HepG2 (cell line): ENCODE results near the gene METAP1. TPM values are rescaled to one million over a fixed set of nuclear protein-coding genes. Genes with fewer than 3 reads are reported as not detected.

Experiments
- ATAC-seq: fragments of 200-7000 bp; cut with Tn5 transposase; 3 replicates; pipeline ENCODE4 v1.9.1; 2020; ENCODE audit warnings: mild to moderate bottlenecking, moderate library complexity
- BruUV-seq: library from RNA; stranded (reverse); fragments of 400-500 nt; replicated peaks from 2 replicates; lab custom pipeline; 2021; lab: Mats Ljungman, UMichigan
- CTCF ChIA-PET: fragments of 300-600 bp; formaldehyde crosslinking; extraction: SDS; loops from one replicate; lab custom pipeline; 2021; ENCODE audit warnings: low total read pairs, inconsistent platforms, low intra/inter-chr PET ratio; lab: Yijun Ruan, JAX
- POLR2A ChIA-PET: fragments of 350-600 bp; sonication (Branson Sonifier 250); formaldehyde crosslinking; loops from one replicate; lab custom pipeline; 2020; ENCODE audit warnings: antibody characterized with exemption, inconsistent platforms; lab: Yijun Ruan, JAX
- DNase-seq: peaks from one replicate; pipeline ENCODE4 v3.0.0-alpha.2; 2015; ENCODE audit warnings: low spot score
- FAIRE-seq: peaks from 3 replicates; lab custom pipeline; 2011; peaks lifted over from hg19 to GRCh38; lab: Jason Lieb, UNC
- H2AFZ ChIP-seq: one replicate; pipeline ENCODE4 v1.6.1; 2011; ENCODE audit warnings: low read length, inconsistent platforms
- H3K27ac ChIP-seq: fragments of 300-600 bp; 3 replicates; pipeline ENCODE4 v1.8.0; 2011; ENCODE audit warnings: mixed run types, mild to moderate bottlenecking, mixed read lengths, low read length, inconsistent platforms; ENCODE audit not compliant: insufficient read depth; ENCODE audit errors: extremely low read length
- H3K27me3 ChIP-seq, 2 experiments: fragments of 200-600 bp in 1 of 2; 2 replicates in 1 of 2; 3 replicates in 1 of 2; pipeline versions ENCODE4 v1.6.0 to v1.8.0; 2011; ENCODE audit warnings: low read length in 2 of 2, mild to moderate bottlenecking in 2 of 2, moderate library complexity in 2 of 2, inconsistent platforms in 1 of 2; ENCODE audit not compliant: insufficient read depth in 2 of 2, control insufficient read depth in 1 of 2
- H3K36me3 ChIP-seq, 2 experiments: fragments of 200-600 bp in 1 of 2; replicated peaks in 1 of 2; 2 replicates in 1 of 2; 3 replicates in 1 of 2; pipeline versions ENCODE4 v1.5.1 to v1.8.0; 2011; ENCODE audit warnings: low read length in 2 of 2, inconsistent platforms in 1 of 2; ENCODE audit not compliant: insufficient read depth in 2 of 2, control insufficient read depth in 1 of 2
- H3K4me1 ChIP-seq: 2 replicates; pipeline ENCODE4 v1.5.1; 2012; ENCODE audit warnings: low read length, inconsistent platforms; ENCODE audit not compliant: insufficient read depth
- H3K4me2 ChIP-seq: 2 replicates; pipeline ENCODE4 v1.6.0; 2011; ENCODE audit warnings: low read depth, low read length, inconsistent platforms
- H3K4me3 ChIP-seq, 3 experiments: fragments of 200-600 bp in 1 of 3; sonication (generic), shearing (Covaris generic) in 1 of 3; replicated peaks in 1 of 3; 2 replicates each; pipeline ENCODE4 v1.5.1; 2011 to 2016; ENCODE audit warnings: low read length in 3 of 3, inconsistent platforms in 2 of 3, low read depth in 2 of 3, mild to moderate bottlenecking in 2 of 3, control low read depth in 1 of 3, mixed read lengths in 1 of 3; ENCODE audit not compliant: insufficient read depth in 1 of 3
- H3K79me2 ChIP-seq: one replicate; pipeline ENCODE4 v1.6.1; 2011; ENCODE audit warnings: low read length, inconsistent platforms; ENCODE audit not compliant: insufficient read depth
- H3K9ac ChIP-seq: 2 replicates; pipeline ENCODE4 v1.6.0; 2011; ENCODE audit warnings: mild to moderate bottlenecking, low read depth, low read length, inconsistent platforms; ENCODE audit not compliant: insufficient read depth
- H3K9me3 ChIP-seq: 2 replicates; pipeline ENCODE4 v1.5.1; 2012; ENCODE audit warnings: mild to moderate bottlenecking, low read length
- H4K20me1 ChIP-seq: 2 replicates; pipeline ENCODE4 v1.6.0; 2011; ENCODE audit warnings: inconsistent platforms, mild to moderate bottlenecking, low read length, moderate library complexity; ENCODE audit not compliant: insufficient read depth
- AFF4 ChIP-seq: sonication (generic); formaldehyde crosslinking; IDR thresholded peaks from 2 replicates; pipeline ENCODE4 v1.4.0; 2020; ENCODE audit warnings: missing genetic modification reagents
- CHD4 ChIP-seq: fragments of 200-600 bp; sonication (generic); IDR thresholded peaks from 2 replicates; pipeline ENCODE4 v1.7.0; 2017; ENCODE audit warnings: mild to moderate bottlenecking, low read length, borderline replicate concordance
- JUN ChIP-seq: sonication (generic); formaldehyde crosslinking; IDR thresholded peaks from 2 replicates; pipeline ENCODE4 v1.4.0; 2020; ENCODE audit warnings: mild to moderate bottlenecking, missing genetic modification reagents
- MTA3 ChIP-seq: sonication (generic); formaldehyde crosslinking; IDR thresholded peaks from 2 replicates; pipeline ENCODE4 v1.4.0; 2020; ENCODE audit warnings: missing genetic modification reagents
- MXD1 ChIP-seq: sonication (generic); formaldehyde crosslinking; IDR thresholded peaks from 2 replicates; pipeline ENCODE4 v1.4.0; 2020; ENCODE audit warnings: mild to moderate bottlenecking, missing genetic modification reagents
- SPEN ChIP-seq: sonication (generic); formaldehyde crosslinking; IDR thresholded peaks from 2 replicates; pipeline ENCODE4 v1.5.1; 2020; ENCODE audit warnings: low read depth, mild to moderate bottlenecking, missing genetic modification reagents
- SRSF4 ChIP-seq: fragments of 200-400 bp; formaldehyde crosslinking; IDR thresholded peaks from one replicate; pipeline ENCODE4 v1.6.1; 2018; ENCODE audit warnings: mild to moderate bottlenecking, low read depth, low read length, moderate library complexity; ENCODE audit not compliant: poor library complexity, severe bottlenecking
- ZC3H4 ChIP-seq: sonication (generic); formaldehyde crosslinking; IDR thresholded peaks from 2 replicates; pipeline ENCODE4 v1.4.0; 2020; ENCODE audit warnings: missing genetic modification reagents, borderline replicate concordance
- ZNF225 ChIP-seq: sonication (generic); formaldehyde crosslinking; IDR thresholded peaks from 2 replicates; pipeline ENCODE4 v1.4.0; 2020; ENCODE audit warnings: mild to moderate bottlenecking, missing genetic modification reagents
- WGBS: methylation state at CpG from one replicate; pipeline ENCODE4 v1.1.6; 2017; ENCODE audit warnings: low lambda C conversion rate; 5-methylcytosine and 5-hydroxymethylcytosine counted together
- in situ Hi-C: cut with HindIII; loops from 2 replicates; pipeline ENCODE4 v1.10.0; 2017; ENCODE audit warnings: low pct_unique_long_range_greater_than_20kb; ENCODE audit not compliant: extremely low pct_ligation_motif_present
- intact Hi-C: fragments of 100-400 bp; cut with micrococcal nuclease; formaldehyde crosslinking; loops from one replicate; pipeline ENCODE4 v1.10.0; 2022; ENCODE audit not compliant: unreplicated experiment
- polyA plus RNA-seq, 8 experiments: library from polyadenylated mRNA; depleted of rRNA in 3 of 8; stranded (reverse) in 7 of 8; unstranded in 1 of 8; fragments of >200 nt; fragmentation: Illumina TruSeq in 4 of 8; extraction: Trizol in 4 of 8; gene quantifications; 2 replicates each; pipeline versions ENCODE4 v1.2.1 to v1.2.3, GENCODE V29; 2011 to 2016; ENCODE audit warnings: low read depth in 4 of 8, missing spikeins in 1 of 8, mixed read lengths in 1 of 8; ENCODE audit not compliant: insufficient read depth in 1 of 8
- total RNA-seq, 5 experiments: library from RNA; depleted of rRNA; stranded (reverse); fragments of >200 nt; fragmentation: Illumina TruSeq; extraction: Trizol; gene quantifications; 2 replicates each; pipeline ENCODE4 v1.2.3, GENCODE V29; 2016; ENCODE audit warnings: low read depth in 1 of 5

METAP1 gene
- total and polyA plus RNA-seq, 2 of the 13 experiments (the other 11 are each of a cell fraction or from before 2014, with no cell fraction given) = 44.9 to 53.5 TPM

DNA sequence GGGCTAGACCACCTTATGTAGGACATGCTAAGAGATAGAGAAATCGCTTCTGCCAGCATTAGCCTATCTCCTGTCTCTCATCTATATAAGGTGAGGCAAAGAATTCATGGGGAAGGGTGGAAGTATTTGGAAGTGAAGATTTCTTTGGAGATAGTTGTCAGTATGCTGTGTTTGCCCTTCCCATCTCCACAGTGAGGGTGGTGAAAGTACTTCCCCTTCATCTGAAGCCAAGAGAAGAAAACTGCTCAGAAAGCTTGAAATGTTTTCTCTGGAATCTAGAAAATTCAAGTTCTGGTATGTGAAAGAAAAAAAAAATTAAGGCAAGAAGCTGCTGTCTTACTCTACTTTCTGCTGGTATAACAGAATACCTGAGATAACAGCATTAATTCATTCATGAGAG, 105.4 kb downstream of the METAP1 start:
- intact Hi-C loops (no loop called here), in situ Hi-C loops (no loop called here)
- no peak for DNase-seq
- Histone ChIP-seq H3K27ac (no peak overlapping the region), H3K27me3 (no peaks in the 10 kb centered on the region), H3K4me3 (no peak overlapping the region), H2AFZ (no peak overlapping the region), H3K4me1 (no peaks in the 10 kb centered on the region), H3K9ac (no peak overlapping the region), H3K36me3 (no peaks in the 10 kb centered on the region), H3K4me2 (no peak overlapping the region), H3K79me2 (no peaks in the 10 kb centered on the region), H4K20me1 (no peaks in the 10 kb centered on the region), H3K9me3 (no peaks in the 10 kb centered on the region)
- ATAC-seq = no peak
- ChIA-PET CTCF (no interaction called here), POLR2A (interaction anchor here (0.7 to 1.0 kb wide), 2 partner anchors 12 to 13 kb away, joined by 4 to 5 read pairs; partner anchors contain the start of gene ADH5)
- no TSS peak for BruUV-seq
- 100% methylated on average over 1 of the region's 1 CpG for WGBS
- TF ChIP-seq AFF4 (CRISPR knock-in tag) = no peak
- no peak for TF ChIP-seq JUN
- no peak for TF ChIP-seq ZNF225 (CRISPR knock-in tag)
- TF ChIP-seq MXD1 = no peak
- no peak for TF ChIP-seq ZC3H4 (CRISPR knock-in tag)
- TF ChIP-seq CHD4 = no peak
- TF ChIP-seq MTA3 (CRISPR knock-in tag) = no peak
- no peak for TF ChIP-seq SRSF4
- TF ChIP-seq SPEN (CRISPR knock-in tag) = no peak
- no peak for FAIRE-seq
